Panc1 (cell line): ENCODE data around the gene PTPRR. TPM values are rescaled to one million over a fixed set of nuclear protein-coding genes. Genes with fewer than 3 reads are reported as not detected.

Experiments used
- ATAC-seq: fragments of 200-7000 bp; cut with Tn5 transposase; 2 replicates; pipeline ENCODE4 v1.9.1; 2020; ENCODE audit warnings: mild to moderate bottlenecking, moderate library complexity
- BruUV-seq: library from RNA; stranded (reverse); fragments of 400-500 nt; replicated peaks from 2 replicates; lab custom pipeline; 2021; lab: Mats Ljungman, UMichigan
- CTCF ChIA-PET: fragments of 300-600 bp; sonication (Branson Sonifier 250); formaldehyde crosslinking; loops from one replicate; lab custom pipeline; 2022; ENCODE audit warnings: antibody characterized with exemption; lab: Charles Lee
- POLR2A ChIA-PET: fragments of 300-600 bp; sonication (Branson Sonifier 250); formaldehyde crosslinking; loops from one replicate; lab custom pipeline; 2022; ENCODE audit warnings: antibody characterized with exemption; lab: Charles Lee
- DNase-seq: peaks from one replicate; pipeline ENCODE4 v3.0.0-alpha.2; 2010; ENCODE audit warnings: low read depth, low spot score
- H3K27ac ChIP-seq: 2 replicates; pipeline ENCODE4 v1.5.1; 2011; ENCODE audit warnings: mild to moderate bottlenecking, low read length, inconsistent platforms
- H3K27me3 ChIP-seq: fragments of 200-500 bp; sonication (Bioruptor generic); 2 replicates; pipeline ENCODE4 v1.6.0; 2014; ENCODE audit warnings: low read length, inconsistent platforms; ENCODE audit not compliant: control insufficient read depth, insufficient read depth
- H3K36me3 ChIP-seq: fragments of 200-500 bp; sonication (Bioruptor generic); 2 replicates; pipeline ENCODE4 v1.5.1; 2014; ENCODE audit warnings: inconsistent platforms, mild to moderate bottlenecking, low read length, moderate library complexity; ENCODE audit not compliant: control insufficient read depth, insufficient read depth
- H3K4me1 ChIP-seq: 2 replicates; pipeline ENCODE4 v1.5.1; 2011; ENCODE audit warnings: inconsistent platforms, mild to moderate bottlenecking, low read length, moderate library complexity; ENCODE audit not compliant: control insufficient read depth, insufficient read depth
- H3K4me3 ChIP-seq, 2 experiments: 2 replicates each; pipeline ENCODE4 v1.5.1; 2011 to 2012; ENCODE audit warnings: low read depth in 2 of 2, low read length in 2 of 2, mild to moderate bottlenecking in 2 of 2, inconsistent platforms in 1 of 2, moderate library complexity in 1 of 2
- H3K9me3 ChIP-seq: fragments of 200-500 bp; sonication (Bioruptor generic); 2 replicates; pipeline ENCODE4 v1.5.1; 2014; ENCODE audit warnings: low read depth, mild to moderate bottlenecking, inconsistent platforms, low read length, moderate library complexity; ENCODE audit not compliant: control insufficient read depth, insufficient read depth
- CTCF ChIP-seq: fragments of 450-650 bp; IDR thresholded peaks from 2 replicates; pipeline ENCODE4 v1.5.1; 2017; ENCODE audit warnings: mild to moderate bottlenecking
- POLR2AphosphoS5 ChIP-seq: IDR thresholded peaks from 2 replicates; pipeline ENCODE4 v1.6.1; 2012; ENCODE audit warnings: mild to moderate bottlenecking, low read depth, low read length, moderate library complexity
- REST ChIP-seq, 2 experiments: IDR thresholded peaks; 2 replicates each; pipeline ENCODE4 v1.6.1; 2011 to 2012; ENCODE audit warnings: low read depth in 2 of 2, control low read depth in 1 of 2, low read length in 1 of 2, mild to moderate bottlenecking in 1 of 2, moderate library complexity in 1 of 2; ENCODE audit not compliant: insufficient read depth in 1 of 2
- SIN3A ChIP-seq: IDR thresholded peaks from 2 replicates; pipeline ENCODE4 v1.6.1; 2012; ENCODE audit warnings: low read depth, mild to moderate bottlenecking, low read length, moderate library complexity, borderline replicate concordance; ENCODE audit not compliant: insufficient read depth
- TCF7L2 ChIP-seq: IDR thresholded peaks from 2 replicates; pipeline ENCODE4 v1.6.1; 2011; ENCODE audit warnings: mild to moderate bottlenecking, low read depth, low read length, inconsistent platforms
- in situ Hi-C: cut with HindIII; loops from 2 replicates; pipeline ENCODE4 v1.10.0; 2016; ENCODE audit warnings: low sequenced_read_pairs, low pct_unique_long_range_greater_than_20kb
- intact Hi-C: fragments of 100-400 bp; cut with micrococcal nuclease; formaldehyde crosslinking; loops from one replicate; pipeline ENCODE4 v1.10.0; 2022; ENCODE audit not compliant: unreplicated experiment
- total RNA-seq: library from RNA; stranded (reverse); gene quantifications from one replicate; pipeline ENCODE4 v1.2.1, GENCODE V29; 2021; ENCODE audit not compliant: unreplicated experiment

Gene PTPRR
- total RNA-seq, 1 experiment from 2014 or later, result not detected

GRCh38 chr12:70798016-70798783, 122.3 kb downstream of the PTPRR start:
- H3K27me3 ChIP-seq, result no peaks in the 10 kb centered on the region
- BruUV-seq, result no TSS peak
- ChIA-PET CTCF (no interaction called here), POLR2A (no interaction called here)
- no peak overlapping the region for H3K4me3 ChIP-seq
- no peak overlapping the region for H3K27ac ChIP-seq
- no peaks in the 10 kb centered on the region; the same call in 1 of the 2 replicates for H3K4me1 ChIP-seq
- ATAC-seq, result no peak
- intact Hi-C loops, result no loop called here
- no peak for DNase-seq
- no peaks in the 10 kb centered on the region; the same call in 1 of the 2 replicates for H3K36me3 ChIP-seq
- H3K9me3 ChIP-seq, result no peaks in the 10 kb centered on the region
- no peak for TF ChIP-seq TCF7L2
- TF ChIP-seq POLR2AphosphoS5, result no peak
- no peak for TF ChIP-seq SIN3A
- no peak for TF ChIP-seq REST (IDR thresholded peaks at IDR 0.05; ENCODE audit: insufficient read depth in 1 of 2, low read depth in 2 of 2, low read length in 1 of 2)
- in situ Hi-C loops, result no loop called here

GRCh38 chr12:70796989-70797388, 123.5 kb downstream of the PTPRR start:
- no TSS peak for BruUV-seq
- TF ChIP-seq SIN3A (no peak), TCF7L2 (no peak), POLR2AphosphoS5 (no peak), REST (IDR thresholded peaks at IDR 0.05; ENCODE audit: insufficient read depth in 1 of 2, low read depth in 2 of 2, low read length in 1 of 2) (no peak), CTCF (no peak)
- DNase-seq (no peak), ATAC-seq (no peak)
- CTCF ChIA-PET, result no interaction called here
- H3K4me1 ChIP-seq, result no peaks in the 10 kb centered on the region; the same call in 1 of the 2 replicates
- no peaks in the 10 kb centered on the region; the same call in 1 of the 2 replicates for H3K36me3 ChIP-seq
- H3K9me3 ChIP-seq, result no peaks in the 10 kb centered on the region
- POLR2A ChIA-PET, result no interaction called here
- H3K27me3 ChIP-seq, result no peaks in the 10 kb centered on the region
- H3K27ac ChIP-seq, result no peak overlapping the region
- no peak overlapping the region for H3K4me3 ChIP-seq
- in situ Hi-C loops, result no loop called here
- intact Hi-C loops, result no loop called here
